Islet of Langerhans (tissue), 1 donor: ENCODE measurements around the gene ITGB4.
"Not testable (repeated sequence)": the region's sequence is repeated elsewhere in the genome, so short reads cannot be mapped to it uniquely, and the experiment has no call there.

Experiments used
- FAIRE-seq: peaks from one replicate; lab custom pipeline; 2011; peaks lifted over from hg19 to GRCh38; lab: Jason Lieb, UNC

ITGB4 gene

GRCh38 chr17:75753514-75754377 is 32.5 kb downstream of the ITGB4 start:
- no peak for FAIRE-seq

- FAIRE-seq: no peak
Measured at GRCh38 chr17:75754378-75755204, 33.3 kb downstream of the ITGB4 start.

DNA sequence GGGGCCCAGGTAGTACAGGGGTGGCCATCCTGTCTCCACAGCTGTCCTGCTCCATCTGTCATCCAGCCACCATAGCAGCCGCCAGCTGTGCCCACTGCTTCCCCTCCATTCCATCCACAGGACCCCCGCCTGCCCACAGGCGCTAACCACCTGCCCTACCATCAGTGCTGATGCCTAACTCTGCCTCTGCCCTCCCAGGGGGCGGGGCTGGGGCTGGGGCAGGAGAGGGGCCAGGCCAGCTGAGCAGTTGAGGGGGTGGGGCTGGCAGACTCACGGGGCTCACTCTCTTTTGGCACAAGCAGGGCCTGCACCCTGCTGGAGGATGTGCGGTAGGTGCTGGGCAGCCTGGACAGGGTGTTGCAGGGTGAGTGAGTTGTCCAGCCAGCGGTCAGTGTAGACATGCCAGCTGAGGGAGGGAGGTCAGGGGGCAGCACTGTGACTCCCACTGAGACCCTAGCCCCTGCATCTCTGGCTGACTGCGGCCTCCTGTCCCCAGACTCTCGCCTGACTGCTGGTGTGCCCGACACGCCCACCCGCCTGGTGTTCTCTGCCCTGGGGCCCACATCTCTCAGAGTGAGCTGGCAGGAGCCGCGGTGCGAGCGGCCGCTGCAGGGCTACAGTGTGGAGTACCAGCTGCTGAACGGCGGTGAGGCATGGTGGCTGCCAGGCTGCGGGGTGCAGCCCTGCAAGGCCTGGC is 34.1 kb downstream of the ITGB4 start:
- FAIRE-seq: no peak

- no peak for FAIRE-seq
Measured at GRCh38 chr17:75755990-75756389, 34.7 kb downstream of the ITGB4 start.

- FAIRE-seq: no peak
Measured at GRCh38 chr17:75756451-75757085, 35.3 kb downstream of the ITGB4 start.

DNA sequence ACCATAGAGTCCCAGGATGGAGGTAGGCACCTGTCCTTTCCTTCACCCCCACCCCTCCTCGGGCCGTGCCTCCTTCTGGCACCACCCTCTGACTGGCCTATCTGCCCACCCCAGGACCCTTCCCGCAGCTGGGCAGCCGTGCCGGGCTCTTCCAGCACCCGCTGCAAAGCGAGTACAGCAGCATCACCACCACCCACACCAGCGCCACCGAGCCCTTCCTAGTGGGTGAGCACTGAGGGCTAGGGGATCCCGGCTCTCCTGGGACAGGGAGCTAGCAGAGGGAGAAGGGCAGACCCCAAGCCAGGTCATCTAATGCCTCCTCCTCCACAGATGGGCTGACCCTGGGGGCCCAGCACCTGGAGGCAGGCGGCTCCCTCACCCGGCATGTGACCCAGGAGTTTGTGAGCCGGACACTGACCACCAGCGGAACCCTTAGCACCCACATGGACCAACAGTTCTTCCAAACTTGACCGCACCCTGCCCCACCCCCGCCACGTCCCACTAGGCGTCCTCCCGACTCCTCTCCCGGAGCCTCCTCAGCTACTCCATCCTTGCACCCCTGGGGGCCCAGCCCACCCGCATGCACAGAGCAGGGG is 35.9 kb downstream of the ITGB4 start:
- no peak for FAIRE-seq

GRCh38 chr17:75758131-75758905 is 37.1 kb downstream of the ITGB4 start:
- FAIRE-seq: no peak

GRCh38 chr17:75759457-75759856 is 38.2 kb downstream of the ITGB4 start:
- FAIRE-seq: no peak

DNA sequence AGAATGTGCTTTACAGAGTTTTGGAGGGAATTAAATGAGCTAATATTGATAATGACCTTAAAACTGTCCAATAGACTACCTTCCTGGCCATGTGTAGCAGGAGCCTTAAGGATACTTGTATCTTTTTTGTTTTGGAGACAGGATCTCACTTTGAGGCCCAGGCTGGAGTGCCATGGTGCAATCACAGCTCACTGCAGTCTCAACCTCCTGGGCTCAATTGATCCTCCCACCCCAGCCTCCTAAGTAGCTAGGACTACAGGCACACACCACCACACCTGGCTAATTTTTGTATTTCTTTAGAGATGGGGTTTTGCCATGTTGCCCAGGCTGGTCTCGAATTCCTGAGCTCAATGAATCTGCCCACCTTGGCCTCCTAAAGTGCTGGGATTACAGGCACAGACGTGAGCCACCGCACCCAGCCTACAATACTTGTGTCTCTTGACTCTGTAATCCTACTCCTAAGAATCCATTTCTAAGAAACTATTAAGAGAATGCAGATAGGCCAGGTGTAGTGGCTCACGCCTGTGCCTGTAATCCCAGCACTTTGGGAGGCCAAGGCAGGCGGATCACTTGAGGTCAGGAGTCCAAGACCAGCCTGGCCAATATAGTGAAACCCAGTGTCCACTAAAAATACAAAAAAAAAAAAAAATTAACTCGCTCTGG is 38.9 kb downstream of the ITGB4 start:
- FAIRE-seq: not testable (repeated sequence)

DNA sequence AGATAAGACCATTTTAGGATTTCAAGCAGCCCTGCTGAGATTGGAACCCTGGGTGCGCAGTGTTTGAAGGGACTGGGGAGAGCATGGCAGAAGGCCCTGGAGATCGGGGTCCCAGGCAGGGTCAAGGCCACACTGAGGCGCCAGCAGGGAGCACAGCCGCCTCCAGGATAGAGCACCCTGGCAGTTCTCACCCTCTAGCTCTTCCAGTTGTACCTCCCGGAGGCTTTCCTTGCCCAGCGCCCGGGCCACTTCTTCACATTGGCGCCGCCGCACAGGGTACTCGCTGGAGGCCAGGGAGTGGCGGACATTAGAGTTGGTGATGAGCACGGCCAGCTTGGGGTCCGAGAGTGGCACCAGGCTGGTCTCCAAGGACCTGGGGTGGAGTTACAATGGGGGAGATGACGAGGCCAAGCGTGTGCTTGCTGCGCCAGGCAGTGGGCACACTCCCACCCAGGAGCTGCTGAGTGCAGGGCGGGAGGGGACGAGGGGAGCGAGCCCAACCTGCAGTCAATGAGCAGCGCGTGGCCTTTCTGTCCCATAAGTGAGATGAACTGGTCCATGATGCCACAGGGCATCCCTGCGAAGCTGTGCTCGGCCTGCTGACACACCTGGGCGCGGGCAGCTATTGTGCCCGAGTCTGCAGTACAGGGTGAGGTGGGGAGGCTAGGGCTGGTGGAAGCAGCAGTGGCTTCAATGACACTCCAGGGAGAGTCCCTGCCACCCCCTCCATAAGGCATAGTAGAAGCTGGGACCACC is 41.4 kb downstream of the ITGB4 start:
- FAIRE-seq: no peak

- no peak for FAIRE-seq
Measured at GRCh38 chr17:75763269-75763607, 42.0 kb downstream of the ITGB4 start.

DNA sequence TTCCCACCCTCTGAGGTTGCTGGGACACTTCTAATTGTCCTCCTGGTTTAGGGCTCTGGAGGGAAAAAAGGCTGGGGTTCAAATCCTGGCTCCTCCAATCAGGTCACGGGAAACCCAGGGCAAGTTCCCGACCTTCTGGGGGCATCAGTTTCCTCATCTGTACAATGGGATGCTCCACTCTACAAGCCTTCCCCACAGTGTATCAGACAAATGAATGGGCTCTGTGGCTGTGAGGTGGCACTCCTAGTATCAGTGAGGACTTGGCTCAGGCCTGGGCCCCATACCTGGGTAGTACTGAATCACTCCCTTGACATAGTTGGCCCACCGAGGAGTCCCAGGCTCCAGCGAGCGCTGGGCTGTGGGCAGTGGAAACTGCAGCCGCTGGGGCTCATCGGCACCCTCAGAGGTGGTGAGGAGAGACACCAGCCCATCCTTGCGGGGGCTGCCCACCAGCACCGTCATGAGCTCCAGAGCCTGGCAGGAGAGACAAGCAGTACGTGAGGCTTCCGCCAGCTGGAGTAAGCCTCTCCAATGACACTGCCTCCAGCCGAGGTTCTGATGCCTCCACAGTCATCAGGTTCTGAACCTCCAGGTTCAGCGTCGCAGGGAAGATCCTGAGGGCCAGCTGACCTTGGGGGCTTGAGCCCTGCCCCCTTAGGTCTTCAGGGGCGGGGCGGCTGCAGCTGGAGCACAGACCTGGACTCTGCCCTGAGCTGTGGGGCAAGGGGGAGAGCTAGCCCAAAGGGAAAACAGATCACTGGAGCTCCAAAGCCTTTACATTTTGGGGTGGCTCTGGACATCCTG is 42.6 kb downstream of the ITGB4 start:
- FAIRE-seq: no peak

DNA sequence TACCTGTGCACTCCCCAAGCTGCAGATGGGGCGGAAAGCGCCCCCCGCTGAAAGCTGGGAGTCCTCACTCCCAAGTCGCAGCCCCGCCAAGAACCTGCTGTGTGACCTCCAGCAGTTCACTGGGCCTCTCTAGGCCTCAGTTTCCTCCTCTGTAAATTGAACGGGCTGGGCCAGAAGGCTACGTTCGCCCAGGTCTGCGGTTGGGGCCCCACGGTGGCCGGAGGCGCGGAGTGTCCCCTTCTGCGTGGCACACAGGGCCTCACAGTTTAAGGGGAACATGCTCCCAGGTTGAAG is 43.1 kb downstream of the ITGB4 start:
- FAIRE-seq: no peak

DNA sequence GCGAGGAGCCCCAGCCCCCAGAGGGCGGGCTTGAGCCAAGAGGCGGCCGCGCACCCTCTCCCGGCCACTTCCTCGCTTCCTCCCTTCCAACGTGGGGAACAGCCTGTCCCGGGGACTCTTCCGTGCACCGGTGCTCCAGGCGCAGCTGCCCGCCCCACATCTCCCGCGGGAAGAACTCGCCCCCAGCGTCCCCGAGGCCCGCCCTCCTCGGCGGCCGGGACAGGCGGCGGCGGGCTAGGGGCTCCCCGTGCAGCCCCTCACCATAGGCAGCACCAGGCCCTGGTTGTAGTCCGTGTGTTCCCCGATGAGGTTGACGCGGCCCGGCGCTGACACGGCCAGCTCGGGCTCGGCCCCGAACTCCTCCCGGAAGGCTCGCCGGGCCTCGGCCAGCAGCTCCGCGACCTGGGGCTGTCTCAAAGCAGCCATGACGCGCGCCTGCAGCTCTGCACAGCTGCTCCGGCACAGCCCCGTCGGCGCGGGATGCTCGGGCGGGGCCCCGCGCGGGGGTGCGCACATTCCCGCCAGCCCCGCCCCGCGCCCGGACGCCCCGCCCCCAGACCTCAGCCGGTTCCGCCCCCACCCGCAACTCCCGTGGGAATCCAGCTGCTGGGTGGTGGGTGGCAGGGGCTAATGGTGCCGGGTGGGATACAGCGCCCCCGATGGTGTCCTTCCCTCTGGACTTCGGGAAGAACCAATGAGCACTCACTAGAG is 43.6 kb downstream of the ITGB4 start, which contains the start of gene GALK1:
GALK1 (minus strand) TSS at position 482 of the 711 bp plus-strand sequence; CDS start at position 426, 56 bp downstream.
- no peak for FAIRE-seq

DNA sequence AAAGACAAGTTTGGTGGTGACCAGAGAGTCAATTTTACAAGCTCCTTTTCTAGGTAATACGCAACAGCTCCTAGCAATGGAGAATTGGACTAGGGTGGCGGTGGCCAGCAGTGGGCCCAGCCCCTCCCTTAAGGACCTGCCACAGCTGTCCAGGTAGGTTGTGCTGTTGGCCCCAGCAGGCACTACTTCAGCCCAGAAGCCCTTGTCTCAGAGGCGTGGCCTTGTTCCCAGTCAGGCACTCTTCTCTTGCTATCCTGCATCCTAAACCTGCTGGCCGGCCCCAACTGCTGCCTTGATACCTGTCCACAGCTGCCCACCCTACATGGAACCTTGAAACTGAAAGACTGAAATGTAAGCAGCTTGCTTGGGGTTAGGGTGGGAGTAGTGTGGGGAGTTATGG is 44.7 kb downstream of the ITGB4 start:
- no peak for FAIRE-seq

- FAIRE-seq: no peak
Measured at GRCh38 chr17:75767881-75768280, 46.6 kb downstream of the ITGB4 start.

GRCh38 chr17:75769536-75769935 is 48.3 kb downstream of the ITGB4 start:
- FAIRE-seq: peak; percentile 5
